Measurements from ENCODE around the gene MBP.

DNA sequence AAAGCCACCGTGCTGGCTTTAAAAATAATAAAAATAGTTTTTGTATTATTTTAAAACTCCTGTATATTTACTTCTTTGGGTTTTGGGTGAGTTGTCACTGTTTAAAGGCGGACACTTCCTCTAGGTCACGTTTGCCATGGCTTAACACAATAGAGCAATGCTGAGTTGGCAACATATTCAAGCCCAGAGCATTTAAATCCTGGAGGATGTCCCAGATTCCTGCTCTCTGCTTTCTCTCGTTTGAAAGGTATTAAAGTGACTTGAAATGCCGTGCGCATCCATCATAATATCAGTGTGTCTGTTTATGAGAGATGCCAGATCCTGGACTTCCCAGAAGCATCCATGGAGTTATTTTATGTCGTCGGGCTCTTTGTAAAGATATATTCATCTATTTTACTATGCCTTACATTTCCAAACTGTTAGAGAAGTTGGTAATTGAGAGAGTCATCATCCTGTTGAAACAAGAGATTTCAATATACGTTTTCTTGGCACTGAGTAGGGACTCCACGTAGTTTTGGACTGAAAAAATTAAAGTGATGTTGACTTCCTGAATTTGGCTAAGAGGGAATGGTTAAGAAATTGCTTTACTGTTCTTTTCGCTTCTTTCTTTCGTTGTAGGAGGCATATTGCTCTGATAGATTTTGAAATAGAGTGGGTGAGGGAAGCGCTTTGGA lies 159.6 kb downstream of the MBP start:
- TF ChIP-seq POLR2AphosphoS5 (IDR thresholded peaks at IDR 0.05; ENCODE audit: low read depth) (no peak), EZH2 (IDR thresholded peaks at IDR 0.05; ENCODE audit: low read depth, unreplicated experiment) (no peak), NANOG (IDR thresholded peaks at IDR 0.05; ENCODE audit: borderline replicate concordance) (no peak), CREB1 (CRISPR knock-in tag; IDR thresholded peaks at IDR 0.05; ENCODE audit: low read depth) (no peak), EZH2phosphoT487 (IDR thresholded peaks at IDR 0.05; ENCODE audit: unreplicated experiment) (no peak)
- TF ChIP-seq, protein P1, sequence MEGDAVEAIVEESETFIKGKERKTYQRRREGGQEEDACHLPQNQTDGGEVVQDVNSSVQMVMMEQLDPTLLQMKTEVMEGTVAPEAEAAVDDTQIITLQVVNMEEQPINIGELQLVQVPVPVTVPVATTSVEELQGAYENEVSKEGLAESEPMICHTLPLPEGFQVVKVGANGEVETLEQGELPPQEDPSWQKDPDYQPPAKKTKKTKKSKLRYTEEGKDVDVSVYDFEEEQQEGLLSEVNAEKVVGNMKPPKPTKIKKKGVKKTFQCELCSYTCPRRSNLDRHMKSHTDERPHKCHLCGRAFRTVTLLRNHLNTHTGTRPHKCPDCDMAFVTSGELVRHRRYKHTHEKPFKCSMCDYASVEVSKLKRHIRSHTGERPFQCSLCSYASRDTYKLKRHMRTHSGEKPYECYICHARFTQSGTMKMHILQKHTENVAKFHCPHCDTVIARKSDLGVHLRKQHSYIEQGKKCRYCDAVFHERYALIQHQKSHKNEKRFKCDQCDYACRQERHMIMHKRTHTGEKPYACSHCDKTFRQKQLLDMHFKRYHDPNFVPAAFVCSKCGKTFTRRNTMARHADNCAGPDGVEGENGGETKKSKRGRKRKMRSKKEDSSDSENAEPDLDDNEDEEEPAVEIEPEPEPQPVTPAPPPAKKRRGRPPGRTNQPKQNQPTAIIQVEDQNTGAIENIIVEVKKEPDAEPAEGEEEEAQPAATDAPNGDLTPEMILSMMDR (conservative IDR thresholded peaks at IDR 0.05; ENCODE audit: low read depth in 2 of 2): no peak
- TF ChIP-seq, protein P2, sequence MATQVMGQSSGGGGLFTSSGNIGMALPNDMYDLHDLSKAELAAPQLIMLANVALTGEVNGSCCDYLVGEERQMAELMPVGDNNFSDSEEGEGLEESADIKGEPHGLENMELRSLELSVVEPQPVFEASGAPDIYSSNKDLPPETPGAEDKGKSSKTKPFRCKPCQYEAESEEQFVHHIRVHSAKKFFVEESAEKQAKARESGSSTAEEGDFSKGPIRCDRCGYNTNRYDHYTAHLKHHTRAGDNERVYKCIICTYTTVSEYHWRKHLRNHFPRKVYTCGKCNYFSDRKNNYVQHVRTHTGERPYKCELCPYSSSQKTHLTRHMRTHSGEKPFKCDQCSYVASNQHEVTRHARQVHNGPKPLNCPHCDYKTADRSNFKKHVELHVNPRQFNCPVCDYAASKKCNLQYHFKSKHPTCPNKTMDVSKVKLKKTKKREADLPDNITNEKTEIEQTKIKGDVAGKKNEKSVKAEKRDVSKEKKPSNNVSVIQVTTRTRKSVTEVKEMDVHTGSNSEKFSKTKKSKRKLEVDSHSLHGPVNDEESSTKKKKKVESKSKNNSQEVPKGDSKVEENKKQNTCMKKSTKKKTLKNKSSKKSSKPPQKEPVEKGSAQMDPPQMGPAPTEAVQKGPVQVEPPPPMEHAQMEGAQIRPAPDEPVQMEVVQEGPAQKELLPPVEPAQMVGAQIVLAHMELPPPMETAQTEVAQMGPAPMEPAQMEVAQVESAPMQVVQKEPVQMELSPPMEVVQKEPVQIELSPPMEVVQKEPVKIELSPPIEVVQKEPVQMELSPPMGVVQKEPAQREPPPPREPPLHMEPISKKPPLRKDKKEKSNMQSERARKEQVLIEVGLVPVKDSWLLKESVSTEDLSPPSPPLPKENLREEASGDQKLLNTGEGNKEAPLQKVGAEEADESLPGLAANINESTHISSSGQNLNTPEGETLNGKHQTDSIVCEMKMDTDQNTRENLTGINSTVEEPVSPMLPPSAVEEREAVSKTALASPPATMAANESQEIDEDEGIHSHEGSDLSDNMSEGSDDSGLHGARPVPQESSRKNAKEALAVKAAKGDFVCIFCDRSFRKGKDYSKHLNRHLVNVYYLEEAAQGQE (IDR thresholded peaks at IDR 0.05; ENCODE audit: unreplicated experiment): no peak

All from GM23338 (cell line).